Measurements from ENCODE around the gene KIF2C. TPM values are rescaled to one million over a fixed set of nuclear protein-coding genes. Genes with fewer than 3 reads are reported as not detected.

The KIF2C gene
- total RNA-seq, 1 experiment from 2014 or later: 92.6 TPM

- Histone ChIP-seq H3K9ac (ENCODE audit: low read length) (no peak overlapping the region), H3K36me3 (ENCODE audit: control insufficient read depth in 1 of 2, insufficient read depth in 2 of 2, low read length in 2 of 2) (no peaks in the 10 kb centered on the region), H2AFZ (ENCODE audit: low read depth, low read length, poor library complexity, severe bottlenecking) (no peak overlapping the region), H3K9me2 (ENCODE audit: insufficient read depth) (no peaks in the 10 kb centered on the region), H3K27ac (ENCODE audit: low read depth, low read length) (no peak overlapping the region), H3K4me2 (ENCODE audit: low read length) (no peak overlapping the region), H3K4me1 (ENCODE audit: control insufficient read depth in 1 of 2, insufficient read depth in 2 of 2, low read length in 2 of 2) (peaks cover 20 to 52% of the 10 kb centered on the region in 2 experiments), H4K20me1 (ENCODE audit: insufficient read depth) (no peaks in the 10 kb centered on the region), H3K9me3 (ENCODE audit: control insufficient read depth in 1 of 2, insufficient read depth in 1 of 2, low read depth in 1 of 2, low read length in 2 of 2) (no peaks in the 10 kb centered on the region), H3K4me3 (replicated peaks in 1 of 2; ENCODE audit: low read depth in 1 of 2, low read length in 2 of 2) (no peak overlapping the region), H3K79me2 (ENCODE audit: insufficient read depth, low read length) (no peaks in the 10 kb centered on the region), H3K27me3 (ENCODE audit: insufficient read depth, low read length) (no peaks in the 10 kb centered on the region)
- BruUV-seq (replicated peaks): no TSS peak
- ChIA-PET POLR2A (no interaction called here), CTCF (no interaction called here), RAD21 (ENCODE audit: low non-redundant PET in 1 of 2, low total read pairs in 2 of 2, uncharacterized antibody in 2 of 2, unreplicated experiment in 2 of 2) (no interaction called here)
- TF ChIP-seq ZFX (IDR thresholded peaks at IDR 0.05) (no peak), SIN3A (IDR thresholded peaks at IDR 0.05; ENCODE audit: low read depth) (no peak), CTCF (IDR thresholded peaks at IDR 0.05 in 2 of 3, conservative IDR thresholded peaks at IDR 0.05 in 1 of 3; ENCODE audit: borderline replicate concordance in 1 of 3, insufficient read depth in 1 of 3, low read depth in 2 of 3, low read length in 2 of 3) (no peak), FOSL1 (IDR thresholded peaks at IDR 0.05; ENCODE audit: low read depth) (no peak), SP1 (IDR thresholded peaks at IDR 0.05; ENCODE audit: low read depth) (no peak), RAD21 (IDR thresholded peaks at IDR 0.05; ENCODE audit: low read depth) (no peak)
- ATAC-seq: no peak
- no peak for DNase-seq (ENCODE audit: low read depth, low spot score)
- intact Hi-C loops (cut with micrococcal nuclease): no loop called here
Observed at GRCh38 chr1:44724955-44725698, 14.5 kb upstream of the KIF2C start.
